RWPE2 (cell line): Measurements from ENCODE around the gene CFAP46.

ENCODE experiments used
- ATAC-seq: fragments of 200-7000 bp; cut with Tn5 transposase; 3 replicates; pipeline ENCODE4 v1.9.1; 2021; ENCODE audit warnings: low read depth
- DNase-seq: peaks from one replicate; pipeline ENCODE4 v3.0.0-alpha.2; 2020; ENCODE audit warnings: low spot score
- H3K27ac ChIP-seq: fragments of 450-650 bp; 2 replicates; pipeline ENCODE4 v1.5.1; 2017; ENCODE audit warnings: mild to moderate bottlenecking; ENCODE audit not compliant: poor library complexity, severe bottlenecking
- H3K27me3 ChIP-seq: fragments of 250-450 bp; sonication (Bioruptor Pico); 2 replicates; pipeline ENCODE4 v1.5.1; 2021; ENCODE audit warnings: mild to moderate bottlenecking, moderate library complexity; ENCODE audit not compliant: insufficient read depth, poor library complexity, severe bottlenecking
- H3K36me3 ChIP-seq: fragments of 250-450 bp; sonication (Bioruptor Pico); 2 replicates; pipeline ENCODE4 v1.5.1; 2020; ENCODE audit warnings: low read depth, mild to moderate bottlenecking, moderate library complexity
- H3K4me1 ChIP-seq: fragments of 250-450 bp; sonication (Bioruptor Pico); 2 replicates; pipeline ENCODE4 v1.5.1; 2021; ENCODE audit warnings: mild to moderate bottlenecking, moderate library complexity; ENCODE audit not compliant: insufficient read depth, poor library complexity, severe bottlenecking
- H3K4me3 ChIP-seq: fragments of 250-450 bp; sonication (Bioruptor Pico); 2 replicates; pipeline ENCODE4 v1.5.1; 2021; ENCODE audit warnings: mild to moderate bottlenecking, moderate library complexity; ENCODE audit not compliant: severe bottlenecking
- H3K9me3 ChIP-seq: fragments of 250-450 bp; sonication (Bioruptor Pico); 2 replicates; pipeline ENCODE4 v1.5.1; 2021; ENCODE audit warnings: mild to moderate bottlenecking, moderate library complexity; ENCODE audit not compliant: severe bottlenecking
- CTCF ChIP-seq: fragments of 450-650 bp; IDR thresholded peaks from one replicate; pipeline ENCODE4 v1.5.1; 2017; ENCODE audit warnings: mild to moderate bottlenecking, moderate library complexity; ENCODE audit not compliant: poor library complexity, severe bottlenecking

The CFAP46 gene

GRCh38 chr10:132948351-132948750, 6.0 kb upstream of the CFAP46 start:
- H3K36me3 ChIP-seq, result no peaks in the 10 kb centered on the region
- no peak overlapping the region for H3K27ac ChIP-seq
- TF ChIP-seq CTCF, result no peak
- ATAC-seq (no peak), DNase-seq (no peak)
- H3K27me3 ChIP-seq, result peaks cover 12% of the 10 kb centered on the region
- H3K4me1 ChIP-seq, result no peaks in the 10 kb centered on the region
- H3K4me3 ChIP-seq, result no peak overlapping the region
- no peaks in the 10 kb centered on the region for H3K9me3 ChIP-seq

GRCh38 chr10:132947843-132948242, 5.5 kb upstream of the CFAP46 start:
- no peak for DNase-seq
- Histone ChIP-seq H3K9me3 (no peaks in the 10 kb centered on the region), H3K4me1 (no peaks in the 10 kb centered on the region), H3K36me3 (no peaks in the 10 kb centered on the region), H3K4me3 (no peak overlapping the region), H3K27me3 (peaks cover 12% of the 10 kb centered on the region), H3K27ac (no peak overlapping the region)
- no peak for TF ChIP-seq CTCF
- no peak for ATAC-seq

- H3K9me3 ChIP-seq, result no peaks in the 10 kb centered on the region
- no peaks in the 10 kb centered on the region for H3K36me3 ChIP-seq
- H3K27ac ChIP-seq, result no peak overlapping the region
- no peak overlapping the region for H3K4me3 ChIP-seq
- DNase-seq (no peak), ATAC-seq (no peak)
- no peak for TF ChIP-seq CTCF
- H3K4me1 ChIP-seq, result no peaks in the 10 kb centered on the region
- peaks cover 15% of the 10 kb centered on the region for H3K27me3 ChIP-seq
Measured at GRCh38 chr10:132946806-132947546, 4.6 kb upstream of the CFAP46 start.

- Histone ChIP-seq H3K9me3 (no peaks in the 10 kb centered on the region), H3K27me3 (peaks cover 15% of the 10 kb centered on the region), H3K36me3 (no peaks in the 10 kb centered on the region), H3K27ac (no peak overlapping the region), H3K4me3 (no peak overlapping the region), H3K4me1 (no peaks in the 10 kb centered on the region)
- ATAC-seq (no peak), DNase-seq (no peak)
- TF ChIP-seq CTCF, result no peak
Measured at GRCh38 chr10:132946311-132946710, 3.9 kb upstream of the CFAP46 start.

- ATAC-seq, result no peak
- no peaks in the 10 kb centered on the region for H3K36me3 ChIP-seq
- H3K4me1 ChIP-seq, result no peaks in the 10 kb centered on the region
- no peak for TF ChIP-seq CTCF
- no peaks in the 10 kb centered on the region for H3K9me3 ChIP-seq
- no peak overlapping the region for H3K4me3 ChIP-seq
- no peak for DNase-seq
- H3K27ac ChIP-seq, result no peak overlapping the region
- H3K27me3 ChIP-seq, result peaks cover 15% of the 10 kb centered on the region
Measured at GRCh38 chr10:132945894-132946255, 3.5 kb upstream of the CFAP46 start.
